ENCODE results near the gene CENPP.

The CENPP gene

GRCh38 chr9:92513349-92513748, 187.6 kb downstream of the CENPP start:
- DNase-seq, result no peak

- DNase-seq, result no peak
These were observed 188.9 kb downstream of the CENPP start for GRCh38 chr9:92514635-92515034.

GRCh38 chr9:92516521-92516920, 190.8 kb downstream of the CENPP start:
- no peak for DNase-seq

- DNase-seq, result no peak
These were observed 191.3 kb downstream of the CENPP start for GRCh38 chr9:92517046-92517445.

GRCh38 chr9:92518199-92518598, 192.4 kb downstream of the CENPP start:
- no peak for DNase-seq

- DNase-seq, result no peak
These were observed 195.1 kb downstream of the CENPP start for GRCh38 chr9:92520837-92521236.

- DNase-seq, result no peak
These were observed 197.5 kb downstream of the CENPP start for GRCh38 chr9:92522983-92523970.

GRCh38 chr9:92524881-92525280, 199.1 kb downstream of the CENPP start:
- DNase-seq, result no peak

GRCh38 chr9:92525306-92525705, 199.6 kb downstream of the CENPP start:
- no peak for DNase-seq

GRCh38 chr9:92527291-92527828, 201.6 kb downstream of the CENPP start:
- no peak for DNase-seq

GRCh38 chr9:92527832-92528521, 202.2 kb downstream of the CENPP start:
- no peak for DNase-seq

- DNase-seq, result no peak
These were observed 202.7 kb downstream of the CENPP start for GRCh38 chr9:92528522-92528849.

- no peak for DNase-seq
These were observed 203.4 kb downstream of the CENPP start for GRCh38 chr9:92529124-92529523.

- DNase-seq, result no peak
These were observed 205.1 kb downstream of the CENPP start for GRCh38 chr9:92530893-92531292.

- no peak for DNase-seq
These were observed 208.5 kb downstream of the CENPP start for GRCh38 chr9:92534204-92534603.

GRCh38 chr9:92534674-92535073, 208.9 kb downstream of the CENPP start:
- no peak for DNase-seq

GRCh38 chr9:92535940-92536850, 210.4 kb downstream of the CENPP start, which contains the start of gene ECM2:
Gene ECM2 (minus strand): TSS chr9:92535990. CDS start chr9:92522866, 13,124 bp downstream.
- DNase-seq, result no peak

GRCh38 chr9:92538541-92538940, 212.8 kb downstream of the CENPP start:
- no peak for DNase-seq

- DNase-seq, result no peak
These were observed 218.2 kb downstream of the CENPP start for GRCh38 chr9:92543972-92544371.

GRCh38 chr9:92545002-92545510, 219.3 kb downstream of the CENPP start:
- DNase-seq, result no peak

GRCh38 chr9:92547356-92547755, 221.6 kb downstream of the CENPP start:
- DNase-seq, result no peak

GRCh38 chr9:92550765-92551164, 225.0 kb downstream of the CENPP start:
- no peak for DNase-seq

Measured in NK-92 treated with Interleukin-12 subunit alpha and Interleukin-12 subunit beta, amount 100 ng/mL, for 24 hours (cell line).